K562 (cell line): ENCODE data around the gene CTAGE1.

Source experiments
- BHLHE40 ChIP-seq: IDR thresholded peaks from 2 replicates; pipeline ENCODE4 v1.6.1; 2011; ENCODE audit warnings: low read length, improper control_type of control experiment
- CHD2 ChIP-seq: IDR thresholded peaks from 2 replicates; pipeline ENCODE4 v1.6.1; 2011; ENCODE audit warnings: low read depth, low read length
- ZZZ3 ChIP-seq: fragments of 450-650 bp; IDR thresholded peaks from 2 replicates; pipeline ENCODE4 v1.6.1; 2016; ENCODE audit warnings: antibody characterized with exemption, mild to moderate bottlenecking, moderate library complexity
- TF ChIP-seq, protein P1 (sequence below), 3 experiments: IDR thresholded peaks in 2 of 3; conservative IDR thresholded peaks in 1 of 3; 2 replicates each; pipeline ENCODE4 v1.5.1; 2011 to 2012; ENCODE audit warnings: low read length in 3 of 3, mild to moderate bottlenecking in 3 of 3, control low read depth in 2 of 3, improper control_type of control experiment in 1 of 3, inconsistent platforms in 1 of 3, low read depth in 1 of 3, mixed read lengths in 1 of 3, moderate library complexity in 1 of 3; ENCODE audit not compliant: insufficient read depth in 2 of 3

DNA sequence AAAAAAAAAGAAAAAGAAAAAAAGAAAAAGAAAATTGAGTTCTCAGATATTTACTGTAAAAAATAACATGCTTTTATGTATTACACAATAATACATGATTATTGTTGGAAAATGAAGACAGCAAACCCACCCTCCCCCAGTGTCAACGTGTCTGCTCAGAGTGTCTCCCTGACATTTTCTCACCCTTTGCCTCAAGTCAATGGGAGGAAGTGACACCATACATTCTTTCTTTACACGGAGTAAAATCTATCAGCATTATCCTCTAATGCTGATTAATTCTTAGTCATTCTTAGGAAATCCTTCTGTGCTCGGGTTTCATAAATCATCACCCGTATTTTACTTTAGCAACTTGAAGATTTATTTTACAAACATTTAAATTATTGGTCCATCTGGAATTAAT is 32.0 kb downstream of the CTAGE1 start:
- TF ChIP-seq ZZZ3 = no peak
- no peak for TF ChIP-seq CHD2
- no peak for TF ChIP-seq BHLHE40
- TF ChIP-seq, protein P1, sequence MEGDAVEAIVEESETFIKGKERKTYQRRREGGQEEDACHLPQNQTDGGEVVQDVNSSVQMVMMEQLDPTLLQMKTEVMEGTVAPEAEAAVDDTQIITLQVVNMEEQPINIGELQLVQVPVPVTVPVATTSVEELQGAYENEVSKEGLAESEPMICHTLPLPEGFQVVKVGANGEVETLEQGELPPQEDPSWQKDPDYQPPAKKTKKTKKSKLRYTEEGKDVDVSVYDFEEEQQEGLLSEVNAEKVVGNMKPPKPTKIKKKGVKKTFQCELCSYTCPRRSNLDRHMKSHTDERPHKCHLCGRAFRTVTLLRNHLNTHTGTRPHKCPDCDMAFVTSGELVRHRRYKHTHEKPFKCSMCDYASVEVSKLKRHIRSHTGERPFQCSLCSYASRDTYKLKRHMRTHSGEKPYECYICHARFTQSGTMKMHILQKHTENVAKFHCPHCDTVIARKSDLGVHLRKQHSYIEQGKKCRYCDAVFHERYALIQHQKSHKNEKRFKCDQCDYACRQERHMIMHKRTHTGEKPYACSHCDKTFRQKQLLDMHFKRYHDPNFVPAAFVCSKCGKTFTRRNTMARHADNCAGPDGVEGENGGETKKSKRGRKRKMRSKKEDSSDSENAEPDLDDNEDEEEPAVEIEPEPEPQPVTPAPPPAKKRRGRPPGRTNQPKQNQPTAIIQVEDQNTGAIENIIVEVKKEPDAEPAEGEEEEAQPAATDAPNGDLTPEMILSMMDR (IDR thresholded peaks at IDR 0.05 in 2 of 3, conservative IDR thresholded peaks at IDR 0.05 in 1 of 3; ENCODE audit: insufficient read depth in 2 of 3, low read depth in 1 of 3, low read length in 3 of 3) = no peak
